ENCODE measurements around the gene PSME3IP1.

DNA sequence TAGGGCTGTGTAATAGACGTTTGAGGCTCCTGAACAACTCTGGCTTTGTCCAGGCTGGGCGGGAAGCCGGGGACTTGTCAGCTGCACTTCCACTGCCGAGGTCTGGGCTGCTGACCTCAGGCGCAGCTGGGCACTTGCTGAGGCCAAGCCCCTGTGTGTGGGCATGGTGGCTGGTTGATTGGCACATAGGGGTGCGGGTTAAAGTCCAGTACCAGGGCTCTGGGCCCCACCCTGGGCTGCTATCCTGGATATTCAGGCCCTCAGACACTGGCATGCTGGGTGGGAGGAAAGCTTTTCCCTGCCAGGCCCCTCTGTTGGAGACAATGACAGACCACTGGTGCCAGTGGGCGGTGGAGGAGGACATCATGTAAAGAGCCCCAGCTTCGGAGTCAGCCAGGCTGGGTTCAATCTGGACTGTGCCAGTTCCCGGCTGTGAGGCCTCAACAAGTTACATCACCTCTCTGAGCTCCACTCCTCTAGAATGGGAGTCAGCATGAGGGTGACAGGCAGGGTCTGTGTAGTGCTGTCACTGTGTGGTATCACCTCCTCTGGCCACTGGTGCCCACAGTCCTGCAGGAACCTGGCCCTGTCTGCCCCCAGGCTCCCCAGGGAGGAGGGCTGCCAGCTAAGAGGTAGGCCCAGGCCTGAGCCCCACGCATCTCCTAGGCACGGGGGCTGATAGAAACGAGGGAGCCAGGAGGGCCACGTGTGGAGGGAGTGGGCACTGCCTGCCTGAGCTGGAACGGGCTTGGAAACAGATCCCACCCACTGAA lies 42.5 kb downstream of the PSME3IP1 start:
- TF ChIP-seq, protein P1, sequence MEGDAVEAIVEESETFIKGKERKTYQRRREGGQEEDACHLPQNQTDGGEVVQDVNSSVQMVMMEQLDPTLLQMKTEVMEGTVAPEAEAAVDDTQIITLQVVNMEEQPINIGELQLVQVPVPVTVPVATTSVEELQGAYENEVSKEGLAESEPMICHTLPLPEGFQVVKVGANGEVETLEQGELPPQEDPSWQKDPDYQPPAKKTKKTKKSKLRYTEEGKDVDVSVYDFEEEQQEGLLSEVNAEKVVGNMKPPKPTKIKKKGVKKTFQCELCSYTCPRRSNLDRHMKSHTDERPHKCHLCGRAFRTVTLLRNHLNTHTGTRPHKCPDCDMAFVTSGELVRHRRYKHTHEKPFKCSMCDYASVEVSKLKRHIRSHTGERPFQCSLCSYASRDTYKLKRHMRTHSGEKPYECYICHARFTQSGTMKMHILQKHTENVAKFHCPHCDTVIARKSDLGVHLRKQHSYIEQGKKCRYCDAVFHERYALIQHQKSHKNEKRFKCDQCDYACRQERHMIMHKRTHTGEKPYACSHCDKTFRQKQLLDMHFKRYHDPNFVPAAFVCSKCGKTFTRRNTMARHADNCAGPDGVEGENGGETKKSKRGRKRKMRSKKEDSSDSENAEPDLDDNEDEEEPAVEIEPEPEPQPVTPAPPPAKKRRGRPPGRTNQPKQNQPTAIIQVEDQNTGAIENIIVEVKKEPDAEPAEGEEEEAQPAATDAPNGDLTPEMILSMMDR (conservative IDR thresholded peaks at IDR 0.05; ENCODE audit: low read length): no peak
- TF ChIP-seq EZH2phosphoT487 (IDR thresholded peaks at IDR 0.05; ENCODE audit: borderline replicate concordance): no peak
